HG02884 (cell line): ENCODE results near the gene LRRC59.
A peak's percentile ranks its signal among the peaks of the same experiment; 100 is the strongest.

ENCODE experiments used
- ATAC-seq: cut with Tn5 transposase; IDR thresholded peaks from one replicate; pipeline ENCODE4 v1.9.1; 2021; ENCODE audit warnings: mild to moderate bottlenecking, moderate library complexity; ENCODE audit not compliant: unreplicated experiment

Gene LRRC59

GRCh38 chr17:50388728-50389127, 8.6 kb downstream of the LRRC59 start:
- ATAC-seq, result no peak

- ATAC-seq, result no peak
Measured at GRCh38 chr17:50386510-50386909, 10.8 kb downstream of the LRRC59 start.

- no peak for ATAC-seq
Measured at GRCh38 chr17:50382931-50383330, 14.4 kb downstream of the LRRC59 start.

GRCh38 chr17:50381920-50382319, 15.4 kb downstream of the LRRC59 start:
- ATAC-seq, result no peak

- no peak for ATAC-seq
Measured at GRCh38 chr17:50381260-50381815, 16.0 kb downstream of the LRRC59 start.

GRCh38 chr17:50380369-50381259, 16.7 kb downstream of the LRRC59 start:
- ATAC-seq, result no peak

GRCh38 chr17:50379351-50380132, 17.8 kb downstream of the LRRC59 start:
- no peak for ATAC-seq

GRCh38 chr17:50375858-50376538, 21.3 kb downstream of the LRRC59 start:
- ATAC-seq, result no peak

- ATAC-seq, result no peak
Measured at GRCh38 chr17:50373705-50374104, 23.6 kb downstream of the LRRC59 start.

GRCh38 chr17:50372758-50373556, 24.4 kb downstream of the LRRC59 start, which contains the start of the genes EME1 and MRPL27:
EME1 (plus strand) TSS chr17:50373229; CDS start chr17:50375209, 1,980 bp downstream.
MRPL27 (minus strand) TSS chr17:50373184; CDS start chr17:50373170, 14 bp downstream.
- ATAC-seq, result peak; percentile 86

- ATAC-seq, result no peak
Measured at GRCh38 chr17:50372222-50372757, 25.0 kb downstream of the LRRC59 start.

- no peak for ATAC-seq
Measured at GRCh38 chr17:50371526-50371925, 25.8 kb downstream of the LRRC59 start.

- ATAC-seq, result no peak
Measured at GRCh38 chr17:50370052-50370451, 27.3 kb downstream of the LRRC59 start.

GRCh38 chr17:50367401-50367800, 29.9 kb downstream of the LRRC59 start:
- no peak for ATAC-seq

GRCh38 chr17:50365649-50366393, 31.5 kb downstream of the LRRC59 start:
- no peak for ATAC-seq

GRCh38 chr17:50365165-50365564, 32.2 kb downstream of the LRRC59 start:
- no peak for ATAC-seq

- ATAC-seq, result no peak
Measured at GRCh38 chr17:50364715-50365114, 32.6 kb downstream of the LRRC59 start.

GRCh38 chr17:50364061-50364458, 33.3 kb downstream of the LRRC59 start:
- no peak for ATAC-seq
